Measurements from ENCODE around the gene NVL.

The NVL gene

DNA sequence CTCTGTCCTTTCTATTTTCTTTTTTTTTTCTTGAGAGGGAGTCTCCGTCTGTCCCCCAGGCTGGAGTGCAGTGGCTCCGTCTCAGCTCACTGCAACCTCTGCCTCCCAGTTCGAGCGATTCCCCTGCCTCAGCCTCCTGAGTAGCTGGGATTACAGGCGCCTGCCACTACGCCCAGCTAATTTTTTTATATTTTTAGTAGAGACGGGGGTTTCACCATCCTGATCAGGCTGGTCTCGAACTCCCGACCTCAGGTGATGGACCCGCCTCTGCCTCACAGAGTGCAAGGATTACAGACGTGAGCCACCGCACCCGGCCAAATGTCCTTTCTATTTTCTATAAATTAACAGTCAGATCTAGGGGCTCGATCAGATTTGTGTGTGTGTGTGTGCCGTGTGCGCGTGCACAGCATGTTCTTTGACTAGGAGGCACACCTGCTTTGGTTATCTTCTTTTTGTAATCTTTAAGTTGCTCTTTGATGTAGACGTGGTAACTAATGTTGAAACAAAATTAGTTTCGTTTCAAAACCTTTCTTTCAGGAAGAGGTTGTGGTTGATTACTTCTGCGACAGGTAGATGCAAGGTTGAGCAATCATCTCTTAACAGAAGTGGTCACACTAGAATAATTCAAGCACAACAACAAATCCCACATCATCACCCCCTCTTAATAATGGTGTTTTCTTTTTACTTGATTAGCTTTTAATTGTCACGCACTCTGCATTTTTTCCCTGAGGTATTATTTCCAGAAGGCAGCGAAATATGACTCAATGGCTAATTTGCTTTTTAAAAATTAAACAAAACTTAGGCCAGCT, 147.7 kb downstream of the NVL start:
- Histone ChIP-seq H3K36me3 (ENCODE audit: control insufficient read depth, insufficient read depth, low read length) (no peaks in the 10 kb centered on the region), H3K4me3 (replicated peaks; ENCODE audit: low read depth, low read length) (peak overlapping the region; percentile 92), H3K27me3 (replicated peaks; ENCODE audit: control insufficient read depth, insufficient read depth, low read length) (no peaks in the 10 kb centered on the region)
- DNase-seq (ENCODE audit: extremely low read depth, insufficient read length): no peak
- TF ChIP-seq, protein P1, sequence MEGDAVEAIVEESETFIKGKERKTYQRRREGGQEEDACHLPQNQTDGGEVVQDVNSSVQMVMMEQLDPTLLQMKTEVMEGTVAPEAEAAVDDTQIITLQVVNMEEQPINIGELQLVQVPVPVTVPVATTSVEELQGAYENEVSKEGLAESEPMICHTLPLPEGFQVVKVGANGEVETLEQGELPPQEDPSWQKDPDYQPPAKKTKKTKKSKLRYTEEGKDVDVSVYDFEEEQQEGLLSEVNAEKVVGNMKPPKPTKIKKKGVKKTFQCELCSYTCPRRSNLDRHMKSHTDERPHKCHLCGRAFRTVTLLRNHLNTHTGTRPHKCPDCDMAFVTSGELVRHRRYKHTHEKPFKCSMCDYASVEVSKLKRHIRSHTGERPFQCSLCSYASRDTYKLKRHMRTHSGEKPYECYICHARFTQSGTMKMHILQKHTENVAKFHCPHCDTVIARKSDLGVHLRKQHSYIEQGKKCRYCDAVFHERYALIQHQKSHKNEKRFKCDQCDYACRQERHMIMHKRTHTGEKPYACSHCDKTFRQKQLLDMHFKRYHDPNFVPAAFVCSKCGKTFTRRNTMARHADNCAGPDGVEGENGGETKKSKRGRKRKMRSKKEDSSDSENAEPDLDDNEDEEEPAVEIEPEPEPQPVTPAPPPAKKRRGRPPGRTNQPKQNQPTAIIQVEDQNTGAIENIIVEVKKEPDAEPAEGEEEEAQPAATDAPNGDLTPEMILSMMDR (IDR thresholded peaks at IDR 0.05; ENCODE audit: insufficient read depth, low read length, poor library complexity, severe bottlenecking): no peak

GRCh38 chr1:224181453-224181810, 148.5 kb downstream of the NVL start:
- Histone ChIP-seq H3K27me3 (replicated peaks; ENCODE audit: control insufficient read depth, insufficient read depth, low read length) (no peaks in the 10 kb centered on the region), H3K36me3 (ENCODE audit: control insufficient read depth, insufficient read depth, low read length) (no peaks in the 10 kb centered on the region), H3K4me3 (replicated peaks; ENCODE audit: low read depth, low read length) (no peak overlapping the region)
- TF ChIP-seq, protein P1 (IDR thresholded peaks at IDR 0.05; ENCODE audit: insufficient read depth, low read length, poor library complexity, severe bottlenecking): no peak
- DNase-seq (ENCODE audit: extremely low read depth, insufficient read length): no peak

- Histone ChIP-seq H3K27me3 (replicated peaks; ENCODE audit: control insufficient read depth, insufficient read depth, low read length) (no peaks in the 10 kb centered on the region), H3K36me3 (ENCODE audit: control insufficient read depth, insufficient read depth, low read length) (no peaks in the 10 kb centered on the region), H3K4me3 (replicated peaks; ENCODE audit: low read depth, low read length) (no peak overlapping the region)
- DNase-seq (ENCODE audit: extremely low read depth, insufficient read length): no peak
- TF ChIP-seq, protein P1 (IDR thresholded peaks at IDR 0.05; ENCODE audit: insufficient read depth, low read length, poor library complexity, severe bottlenecking): no peak
Observed at GRCh38 chr1:224180783-224181452, 149.1 kb downstream of the NVL start.

DNA sequence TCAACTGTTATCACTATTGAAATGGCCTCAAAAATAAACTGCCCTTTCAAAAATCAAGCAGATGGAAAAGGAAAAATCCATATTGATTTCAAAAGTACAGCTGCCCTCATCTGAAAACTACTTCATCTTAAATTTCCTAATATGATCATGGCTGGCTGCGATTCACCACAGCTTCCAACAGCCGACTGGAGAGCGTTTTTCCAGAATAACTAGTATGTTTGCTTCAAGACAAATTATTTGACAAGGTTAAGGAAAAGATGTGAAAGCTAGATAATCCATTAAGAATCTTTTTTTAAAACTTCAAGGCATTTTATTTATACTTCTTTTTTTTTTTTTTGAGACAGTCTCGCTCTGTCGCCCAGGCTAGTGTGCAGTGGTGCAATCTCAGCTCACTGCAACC, 151.1 kb downstream of the NVL start:
- Histone ChIP-seq H3K27me3 (replicated peaks; ENCODE audit: control insufficient read depth, insufficient read depth, low read length) (no peaks in the 10 kb centered on the region), H3K36me3 (ENCODE audit: control insufficient read depth, insufficient read depth, low read length) (no peaks in the 10 kb centered on the region), H3K4me3 (replicated peaks; ENCODE audit: low read depth, low read length) (no peak overlapping the region)
- DNase-seq (ENCODE audit: extremely low read depth, insufficient read length): no peak
- TF ChIP-seq, protein P1 (IDR thresholded peaks at IDR 0.05; ENCODE audit: insufficient read depth, low read length, poor library complexity, severe bottlenecking): no peak

- H3K36me3 ChIP-seq (ENCODE audit: control insufficient read depth, insufficient read depth, low read length): no peaks in the 10 kb centered on the region
- no peak overlapping the region for H3K4me3 ChIP-seq (replicated peaks; ENCODE audit: low read depth, low read length)
- no peaks in the 10 kb centered on the region for H3K27me3 ChIP-seq (replicated peaks; ENCODE audit: control insufficient read depth, insufficient read depth, low read length)
- DNase-seq (ENCODE audit: extremely low read depth, insufficient read length): no peak
- TF ChIP-seq, protein P1 (IDR thresholded peaks at IDR 0.05; ENCODE audit: insufficient read depth, low read length, poor library complexity, severe bottlenecking): no peak
Observed at GRCh38 chr1:224177356-224177999, 152.5 kb downstream of the NVL start.

Measured in GM06990 (cell line).